Neural crest cell (in vitro differentiated cells): ENCODE results near the gene TCAP. TPM values are rescaled to one million over a fixed set of nuclear protein-coding genes. Genes with fewer than 3 reads are reported as not detected.

Experiments
- DNase-seq: peaks from one replicate; pipeline ENCODE4 v3.0.0; 2021; ENCODE audit warnings: low read depth, mixed read lengths, low spot score
- H3K27ac Mint-ChIP-seq: one replicate; pipeline ENCODE4 v1.8.0; 2021; ENCODE audit warnings: mild to moderate bottlenecking, mixed read lengths; ENCODE audit not compliant: unreplicated experiment
- H3K27me3 Mint-ChIP-seq: 2 replicates; pipeline ENCODE4 v1.8.0; 2021; ENCODE audit warnings: low read depth, mild to moderate bottlenecking, mixed read lengths
- H3K36me3 Mint-ChIP-seq: 2 replicates; pipeline ENCODE4 v1.8.0; 2021; ENCODE audit warnings: low read depth, mild to moderate bottlenecking, mixed read lengths
- H3K4me1 Mint-ChIP-seq: 2 replicates; pipeline ENCODE4 v1.8.0; 2021; ENCODE audit warnings: mixed read lengths
- H3K4me3 Mint-ChIP-seq: one replicate; pipeline ENCODE4 v1.8.0; 2021; ENCODE audit warnings: mild to moderate bottlenecking, mixed read lengths
- H3K9me3 Mint-ChIP-seq: 2 replicates; pipeline ENCODE4 v1.8.0; 2021; ENCODE audit warnings: mixed read lengths
- CTCF ChIP-seq: fragments of 200-600 bp; sonication (generic); conservative IDR thresholded peaks from 2 replicates; pipeline ENCODE4 v1.5.0; 2021; ENCODE audit warnings: antibody characterized with exemption, mild to moderate bottlenecking
- total RNA-seq: library from RNA; stranded (reverse); gene quantifications from 2 replicates; pipeline ENCODE4 v1.2.1, GENCODE V29; 2021

Gene TCAP
- total RNA-seq, 1 donor from 2014 or later = 2.8 TPM

- no peak overlapping the region for H3K4me3 Mint-ChIP-seq
- DNase-seq = no peak
- H3K36me3 Mint-ChIP-seq = peaks cover 3% of the 10 kb centered on the region
- no peaks in the 10 kb centered on the region for H3K4me1 Mint-ChIP-seq
- H3K9me3 Mint-ChIP-seq = no peaks in the 10 kb centered on the region
- peak overlapping the region; percentile 43 for H3K27ac Mint-ChIP-seq
- TF ChIP-seq CTCF = no peak
- H3K27me3 Mint-ChIP-seq = no peaks in the 10 kb centered on the region
Observed at GRCh38 chr17:39715375-39716072, 50.4 kb downstream of the TCAP start.

Other genes with a start within 250 kb of the TCAP start
- 63.4 and 65.0 TPM in 2 replicates for gene MED1, start 214.1 kb upstream of the TCAP start, total RNA-seq
- 69.1 and 69.8 TPM in 2 replicates for gene CDK12, start 203.9 kb upstream of the TCAP start, total RNA-seq
- gene NEUROD2, start 57.4 kb upstream of the TCAP start, total RNA-seq = not detected in 2 replicates
- not detected in 2 replicates for gene PPP1R1B, start 38.4 kb upstream of the TCAP start, total RNA-seq
- 60.6 and 64.8 TPM in 2 replicates for gene STARD3, start 28.2 kb upstream of the TCAP start, total RNA-seq
- gene PNMT, start 3.1 kb downstream of the TCAP start, total RNA-seq = 0.84 and 0.86 TPM in 2 replicates
- 18.2 and 21.7 TPM in 2 replicates for gene PGAP3, start 22.7 kb downstream of the TCAP start, total RNA-seq
- gene ERBB2, start 34.7 kb downstream of the TCAP start, total RNA-seq = 78.4 and 82.9 TPM in 2 replicates
- gene MIEN1, start 65.2 kb downstream of the TCAP start, total RNA-seq = 35.6 and 36.8 TPM in 2 replicates
- not detected in 2 replicates for gene GRB7, start 72.6 kb downstream of the TCAP start, total RNA-seq
- not detected in 2 replicates for gene IKZF3, start 199.0 kb downstream of the TCAP start, total RNA-seq
- not detected in 2 replicates for gene ZPBP2, start 202.9 kb downstream of the TCAP start, total RNA-seq